Gastrocnemius medialis (tissue), 4 donors: Measurements from ENCODE around the gene CCDC201. TPM values are rescaled to one million over a fixed set of nuclear protein-coding genes. Genes with fewer than 3 reads are reported as not detected.

Experiments
- ATAC-seq, 2 donors: fragments of 150-250 bp; one replicate each; pipeline ENCODE4 v1.9.1; 2016
- DNase-seq, 2 donors: peaks; one replicate each; pipeline ENCODE4 v3.0.0-alpha.2; 2019
- H3K27ac ChIP-seq, 4 donors: fragments of 200-600 bp; sonication (generic); 1 replicate in 1 of 4; 2 replicates in 3 of 4; pipeline ENCODE4 v1.5.1; 2016 to 2018; ENCODE audit warnings: mild to moderate bottlenecking in 2 of 4, moderate library complexity in 1 of 4
- H3K27me3 ChIP-seq, 3 donors: fragments of 200-600 bp; sonication (generic) in 2 of 3; 1 replicate in 1 of 3; 2 replicates in 2 of 3; pipeline versions ENCODE4 v1.5.1 to v1.6.0; 2016 to 2019; ENCODE audit warnings: mild to moderate bottlenecking in 1 of 3, moderate library complexity in 1 of 3
- H3K36me3 ChIP-seq, 2 donors: fragments of 200-600 bp; sonication (generic) in 1 of 2; one replicate each; pipeline ENCODE4 v1.5.1; 2017 to 2018
- H3K4me1 ChIP-seq, 2 donors: fragments of 200-600 bp; sonication (generic) in 1 of 2; one replicate each; pipeline ENCODE4 v1.5.1; 2016 to 2017; ENCODE audit warnings: mild to moderate bottlenecking in 2 of 2
- H3K4me3 ChIP-seq, 4 donors: fragments of 200-600 bp; sonication (generic) in 3 of 4; 1 replicate in 1 of 4; 2 replicates in 3 of 4; pipeline ENCODE4 v1.5.1; 2016 to 2019; ENCODE audit warnings: mild to moderate bottlenecking in 2 of 4
- H3K9me3 ChIP-seq, 3 donors: fragments of 200-600 bp; sonication (generic) in 2 of 3; 1 replicate in 1 of 3; 2 replicates in 2 of 3; pipeline ENCODE4 v1.5.1; 2016 to 2019
- POLR2A ChIP-seq, 2 donors: fragments of 450-650 bp; IDR thresholded peaks; one replicate each; pipeline ENCODE4 v1.6.1; 2017; ENCODE audit warnings: antibody characterized with exemption in 2 of 2, mild to moderate bottlenecking in 2 of 2, moderate library complexity in 2 of 2
- in situ Hi-C, 4 donors: fragments of 200-750 bp; cut with MboI; loops; one replicate each; pipeline versions ENCODE4 v1.15.0 to v1.8.0; 2017; ENCODE audit warnings: low sequenced_read_pairs in 4 of 4
- intact Hi-C: fragments of 100-400 bp; cut with DNase I; formaldehyde crosslinking; loops from one replicate; pipeline ENCODE4 v1.15.1; 2023; ENCODE audit warnings: low total_unique reads
- total RNA-seq, 4 donors: library from RNA; depleted of rRNA; stranded (reverse); fragments of >200 nt; gene quantifications; one replicate each; pipeline versions ENCODE4 v1.1.0 to v1.2.3, GENCODE V29; 2016
- TF ChIP-seq, protein P1 (sequence below), 5 experiments: fragments of 450-650 bp in 3 of 5; fragments of 200-600 bp in 2 of 5; sonication (generic) in 2 of 5; IDR thresholded peaks in 4 of 5; conservative IDR thresholded peaks in 1 of 5; 1 replicate in 4 of 5; 2 replicates in 1 of 5; pipeline ENCODE4 v1.5.1; 2016 to 2019; ENCODE audit warnings: antibody characterized with exemption in 5 of 5, mild to moderate bottlenecking in 3 of 5, moderate library complexity in 3 of 5

CCDC201 gene
- total RNA-seq, 4 donors from 2014 or later, result not detected

DNA sequence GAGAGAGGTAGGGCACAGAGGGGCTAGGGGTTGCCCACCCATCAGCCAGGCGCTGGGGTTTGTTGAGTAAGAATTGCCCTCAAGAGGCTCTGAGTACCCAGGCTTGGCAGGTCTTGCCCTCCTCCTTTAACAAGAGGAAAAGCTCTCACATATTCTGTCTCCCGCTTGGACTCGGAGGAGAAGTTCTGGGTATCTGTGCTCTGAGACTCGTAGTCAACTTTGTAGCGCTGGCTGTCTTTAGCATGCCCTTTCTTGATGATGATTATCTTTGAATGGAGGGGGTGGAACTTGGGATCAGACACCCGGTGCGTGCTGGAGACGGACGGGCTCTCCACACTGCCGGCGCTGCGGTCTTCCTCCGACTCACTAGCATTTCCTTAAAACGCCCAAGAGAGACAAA is 44.2 kb upstream of the CCDC201 start:
- intact Hi-C loops, result loop anchor here (5.0 kb wide), 1 partner anchor 1320 kb away; no protein-coding TSS in a partner anchor
- peaks cover 0 to 13% of the 10 kb centered on the region in 2 donors for H3K36me3 ChIP-seq

DNA sequence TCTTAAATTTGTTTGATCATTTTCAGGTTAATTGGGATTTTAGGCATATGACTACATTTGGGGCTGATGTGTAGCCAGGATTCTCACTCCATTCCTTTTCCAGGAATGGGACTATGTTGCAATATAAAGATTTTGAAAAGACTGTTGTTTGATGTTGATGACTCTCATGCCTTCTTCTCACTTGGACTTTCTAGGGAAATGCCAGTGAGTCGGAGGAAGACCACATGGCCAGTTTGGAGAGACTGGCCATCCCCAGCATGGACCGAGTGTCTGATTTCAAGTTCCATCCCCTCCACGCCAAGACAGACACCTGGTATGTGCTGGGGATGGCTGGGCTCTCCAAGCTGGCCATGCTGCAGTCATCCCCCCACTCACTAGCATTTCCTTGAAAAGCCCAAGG is 42.7 kb upstream of the CCDC201 start:
- peaks cover 0 to 13% of the 10 kb centered on the region in 2 donors for H3K36me3 ChIP-seq
- in situ Hi-C loops (loop anchor here (5.0 to 10.0 kb wide), 5 partner anchors 1179 to 1342 kb away; no protein-coding TSS in a partner anchor), intact Hi-C loops (loop anchor here (5.0 kb wide), 1 partner anchor 1322 kb away; no protein-coding TSS in a partner anchor)
- no peak for TF ChIP-seq POLR2A (IDR thresholded peaks at IDR 0.05)
- TF ChIP-seq, protein P1, sequence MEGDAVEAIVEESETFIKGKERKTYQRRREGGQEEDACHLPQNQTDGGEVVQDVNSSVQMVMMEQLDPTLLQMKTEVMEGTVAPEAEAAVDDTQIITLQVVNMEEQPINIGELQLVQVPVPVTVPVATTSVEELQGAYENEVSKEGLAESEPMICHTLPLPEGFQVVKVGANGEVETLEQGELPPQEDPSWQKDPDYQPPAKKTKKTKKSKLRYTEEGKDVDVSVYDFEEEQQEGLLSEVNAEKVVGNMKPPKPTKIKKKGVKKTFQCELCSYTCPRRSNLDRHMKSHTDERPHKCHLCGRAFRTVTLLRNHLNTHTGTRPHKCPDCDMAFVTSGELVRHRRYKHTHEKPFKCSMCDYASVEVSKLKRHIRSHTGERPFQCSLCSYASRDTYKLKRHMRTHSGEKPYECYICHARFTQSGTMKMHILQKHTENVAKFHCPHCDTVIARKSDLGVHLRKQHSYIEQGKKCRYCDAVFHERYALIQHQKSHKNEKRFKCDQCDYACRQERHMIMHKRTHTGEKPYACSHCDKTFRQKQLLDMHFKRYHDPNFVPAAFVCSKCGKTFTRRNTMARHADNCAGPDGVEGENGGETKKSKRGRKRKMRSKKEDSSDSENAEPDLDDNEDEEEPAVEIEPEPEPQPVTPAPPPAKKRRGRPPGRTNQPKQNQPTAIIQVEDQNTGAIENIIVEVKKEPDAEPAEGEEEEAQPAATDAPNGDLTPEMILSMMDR (IDR thresholded peaks at IDR 0.05 in 4 of 5, conservative IDR thresholded peaks at IDR 0.05 in 1 of 5), result no peak
- no peak for DNase-seq
- H3K27ac ChIP-seq, result no peak overlapping the region
- no peak for ATAC-seq
- H3K4me1 ChIP-seq, result peaks cover 7 to 11% of the 10 kb centered on the region in 2 donors
- no peak overlapping the region for H3K4me3 ChIP-seq
- H3K9me3 ChIP-seq, result no peaks in the 10 kb centered on the region
- peaks cover 27% of the 10 kb centered on the region in 3 donors for H3K27me3 ChIP-seq

More for the DNA sequence above, 44.2 kb upstream of the CCDC201 start:
- Histone ChIP-seq H3K4me3 (peak overlapping the region in 1 of 4 donors; percentile 54), H3K9me3 (no peaks in the 10 kb centered on the region), H3K4me1 (peaks cover 7 to 20% of the 10 kb centered on the region in 2 donors), H3K27ac (no peak overlapping the region), H3K27me3 (peaks cover 35 to 37% (median 35%) of the 10 kb centered on the region in 3 donors)
- in situ Hi-C loops, result loop anchor here (5.0 to 10.0 kb wide), 5 partner anchors 1178 to 1340 kb away; no protein-coding TSS in a partner anchor
- no peak for TF ChIP-seq POLR2A (IDR thresholded peaks at IDR 0.05)
- TF ChIP-seq, protein P1 (IDR thresholded peaks at IDR 0.05 in 4 of 5, conservative IDR thresholded peaks at IDR 0.05 in 1 of 5), result no peak
- DNase-seq (no peak), ATAC-seq (no peak)

DNA sequence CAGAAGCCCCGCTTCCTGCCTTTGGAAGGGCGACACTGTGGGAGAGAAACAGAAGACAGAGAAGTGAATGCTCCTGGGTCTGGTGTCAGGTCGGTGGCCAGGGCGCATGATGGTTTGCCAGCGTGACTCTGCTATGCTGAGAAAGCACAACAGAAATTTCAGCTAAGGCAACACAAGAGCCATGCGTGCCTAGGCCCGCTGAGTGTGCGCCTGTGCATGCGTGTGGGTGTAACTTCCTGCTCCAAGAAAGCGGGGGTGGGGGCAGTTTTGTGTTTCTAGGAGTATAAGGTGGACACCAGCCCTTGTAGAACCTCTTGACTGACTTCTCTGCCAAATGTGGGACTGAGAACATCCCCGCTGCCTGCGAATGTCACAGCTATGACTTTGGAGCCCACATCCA is 42.0 kb upstream of the CCDC201 start:
- H3K27me3 ChIP-seq, result peaks cover 20% of the 10 kb centered on the region in 3 donors
- DNase-seq (no peak), ATAC-seq (no peak)
- H3K27ac ChIP-seq, result no peak overlapping the region
- in situ Hi-C loops, result loop anchor here (5.0 to 10.0 kb wide), 5 partner anchors 1180 to 1342 kb away; no protein-coding TSS in a partner anchor
- H3K9me3 ChIP-seq, result no peaks in the 10 kb centered on the region
- H3K4me3 ChIP-seq, result no peak overlapping the region
- H3K4me1 ChIP-seq, result peaks cover 2 to 6% of the 10 kb centered on the region in 2 donors
- intact Hi-C loops, result loop anchor here (5.0 kb wide), 1 partner anchor 1322 kb away; no protein-coding TSS in a partner anchor
- TF ChIP-seq POLR2A (IDR thresholded peaks at IDR 0.05), result no peak
- TF ChIP-seq, protein P1 (IDR thresholded peaks at IDR 0.05 in 4 of 5, conservative IDR thresholded peaks at IDR 0.05 in 1 of 5), result no peak
- peaks cover 0 to 13% of the 10 kb centered on the region in 2 donors for H3K36me3 ChIP-seq

DNA sequence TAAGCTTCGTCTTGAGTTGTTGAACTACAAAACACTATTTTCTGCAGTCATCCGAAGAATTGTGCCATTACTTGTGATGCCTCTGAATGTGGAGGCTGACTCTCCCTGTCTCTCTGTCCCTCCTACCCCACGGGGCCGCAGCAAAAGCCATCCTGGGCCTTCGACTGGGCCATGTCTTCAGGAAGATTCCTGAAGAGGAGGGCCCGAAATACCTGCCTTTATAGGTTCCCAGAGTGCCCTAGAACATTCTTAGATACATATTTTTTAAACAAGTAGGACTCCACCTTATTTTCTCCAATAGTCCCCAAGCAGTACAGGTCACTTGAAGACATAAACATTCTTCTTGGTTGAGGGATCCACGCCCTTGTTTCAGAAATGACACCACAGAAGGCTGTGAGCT is 40.1 kb upstream of the CCDC201 start:
- Histone ChIP-seq H3K4me1 (peaks cover 0 to 4% of the 10 kb centered on the region in 2 donors), H3K36me3 (peaks cover 0 to 13% of the 10 kb centered on the region in 2 donors), H3K9me3 (no peaks in the 10 kb centered on the region), H3K27ac (no peak overlapping the region), H3K27me3 (peaks cover under 1 to 3% (median 2%) of the 10 kb centered on the region in 3 donors), H3K4me3 (no peak overlapping the region)
- TF ChIP-seq POLR2A (IDR thresholded peaks at IDR 0.05), result no peak
- TF ChIP-seq, protein P1 (IDR thresholded peaks at IDR 0.05 in 4 of 5, conservative IDR thresholded peaks at IDR 0.05 in 1 of 5), result no peak
- intact Hi-C loops, result no loop called here
- ATAC-seq (no peak), DNase-seq (no peak)
- in situ Hi-C loops, result loop anchor here in 3 of 4 donors (10.0 kb wide), 2 partner anchors 1182 to 1272 kb away; no protein-coding TSS in a partner anchor
